RWPE2 (cell line): ENCODE results near the gene SLC44A5.

Source experiments
- ATAC-seq: fragments of 200-7000 bp; cut with Tn5 transposase; 3 replicates; pipeline ENCODE4 v1.9.1; 2021; ENCODE audit warnings: low read depth
- DNase-seq: peaks from one replicate; pipeline ENCODE4 v3.0.0-alpha.2; 2020; ENCODE audit warnings: low spot score
- H3K27ac ChIP-seq: fragments of 450-650 bp; 2 replicates; pipeline ENCODE4 v1.5.1; 2017; ENCODE audit warnings: mild to moderate bottlenecking; ENCODE audit not compliant: poor library complexity, severe bottlenecking
- H3K27me3 ChIP-seq: fragments of 250-450 bp; sonication (Bioruptor Pico); 2 replicates; pipeline ENCODE4 v1.5.1; 2021; ENCODE audit warnings: mild to moderate bottlenecking, moderate library complexity; ENCODE audit not compliant: insufficient read depth, poor library complexity, severe bottlenecking
- H3K36me3 ChIP-seq: fragments of 250-450 bp; sonication (Bioruptor Pico); 2 replicates; pipeline ENCODE4 v1.5.1; 2020; ENCODE audit warnings: low read depth, mild to moderate bottlenecking, moderate library complexity
- H3K4me1 ChIP-seq: fragments of 250-450 bp; sonication (Bioruptor Pico); 2 replicates; pipeline ENCODE4 v1.5.1; 2021; ENCODE audit warnings: mild to moderate bottlenecking, moderate library complexity; ENCODE audit not compliant: insufficient read depth, poor library complexity, severe bottlenecking
- H3K4me3 ChIP-seq: fragments of 250-450 bp; sonication (Bioruptor Pico); 2 replicates; pipeline ENCODE4 v1.5.1; 2021; ENCODE audit warnings: mild to moderate bottlenecking, moderate library complexity; ENCODE audit not compliant: severe bottlenecking
- H3K9me3 ChIP-seq: fragments of 250-450 bp; sonication (Bioruptor Pico); 2 replicates; pipeline ENCODE4 v1.5.1; 2021; ENCODE audit warnings: mild to moderate bottlenecking, moderate library complexity; ENCODE audit not compliant: severe bottlenecking
- CTCF ChIP-seq: fragments of 450-650 bp; IDR thresholded peaks from one replicate; pipeline ENCODE4 v1.5.1; 2017; ENCODE audit warnings: mild to moderate bottlenecking, moderate library complexity; ENCODE audit not compliant: poor library complexity, severe bottlenecking

SLC44A5 gene

GRCh38 chr1:75469586-75470173 lies 141.2 kb downstream of the SLC44A5 start:
- ATAC-seq (no peak), DNase-seq (no peak)
- no peaks in the 10 kb centered on the region for H3K36me3 ChIP-seq
- no peak for TF ChIP-seq CTCF
- no peaks in the 10 kb centered on the region for H3K4me1 ChIP-seq
- no peak overlapping the region for H3K4me3 ChIP-seq
- no peak overlapping the region for H3K27ac ChIP-seq
- no peaks in the 10 kb centered on the region for H3K27me3 ChIP-seq
- H3K9me3 ChIP-seq, result no peaks in the 10 kb centered on the region

- Histone ChIP-seq H3K27ac (no peak overlapping the region), H3K36me3 (no peaks in the 10 kb centered on the region), H3K4me1 (no peaks in the 10 kb centered on the region), H3K4me3 (no peak overlapping the region), H3K9me3 (no peaks in the 10 kb centered on the region), H3K27me3 (no peaks in the 10 kb centered on the region)
- TF ChIP-seq CTCF, result no peak
- DNase-seq, result no peak
- no peak for ATAC-seq
These were observed 149.0 kb downstream of the SLC44A5 start for GRCh38 chr1:75461808-75462325.

GRCh38 chr1:75449998-75450397 lies 160.9 kb downstream of the SLC44A5 start:
- no peaks in the 10 kb centered on the region for H3K4me1 ChIP-seq
- DNase-seq (no peak), ATAC-seq (no peak)
- H3K4me3 ChIP-seq, result no peak overlapping the region
- H3K36me3 ChIP-seq, result no peaks in the 10 kb centered on the region
- no peaks in the 10 kb centered on the region for H3K27me3 ChIP-seq
- no peak overlapping the region for H3K27ac ChIP-seq
- no peak for TF ChIP-seq CTCF
- H3K9me3 ChIP-seq, result no peaks in the 10 kb centered on the region

- Histone ChIP-seq H3K4me3 (no peak overlapping the region), H3K9me3 (no peaks in the 10 kb centered on the region), H3K36me3 (no peaks in the 10 kb centered on the region), H3K27ac (no peak overlapping the region), H3K4me1 (no peaks in the 10 kb centered on the region), H3K27me3 (no peaks in the 10 kb centered on the region)
- no peak for ATAC-seq
- TF ChIP-seq CTCF, result no peak
- DNase-seq, result no peak
These were observed 166.7 kb downstream of the SLC44A5 start for GRCh38 chr1:75444220-75444619.

GRCh38 chr1:75440274-75440673 lies 170.6 kb downstream of the SLC44A5 start:
- no peak for ATAC-seq
- H3K9me3 ChIP-seq, result no peaks in the 10 kb centered on the region
- no peak overlapping the region for H3K27ac ChIP-seq
- no peak for DNase-seq
- H3K4me1 ChIP-seq, result no peaks in the 10 kb centered on the region
- H3K36me3 ChIP-seq, result no peaks in the 10 kb centered on the region
- TF ChIP-seq CTCF, result no peak
- H3K4me3 ChIP-seq, result no peak overlapping the region
- H3K27me3 ChIP-seq, result no peaks in the 10 kb centered on the region
